IMR-90 (cell line): ENCODE measurements around the gene TTC27. TPM values are rescaled to one million over a fixed set of nuclear protein-coding genes. Genes with fewer than 3 reads are reported as not detected.

Experiments
- ATAC-seq: fragments of 200-7000 bp; cut with Tn5 transposase; 2 replicates; pipeline ENCODE4 v1.9.1; 2020; ENCODE audit warnings: low read depth, mild to moderate bottlenecking, moderate library complexity
- BruUV-seq: library from RNA; stranded (reverse); fragments of 400-500 nt; replicated peaks from 2 replicates; lab custom pipeline; 2021; lab: Mats Ljungman, UMichigan
- CTCF ChIA-PET: fragments of 300-600 bp; formaldehyde crosslinking; extraction: SDS; loops from one replicate; lab custom pipeline; 2021; ENCODE audit warnings: antibody characterized with exemption; lab: Yijun Ruan, JAX
- POLR2A ChIA-PET: fragments of 300-600 bp; sonication (Branson Sonifier 250); formaldehyde crosslinking; loops from one replicate; lab custom pipeline; 2022; ENCODE audit warnings: antibody characterized with exemption; ENCODE audit not compliant: unreplicated experiment; lab: Charles Lee
- DNase-seq: peaks from one replicate; pipeline ENCODE4 v3.0.0; 2013
- H2AFZ ChIP-seq: replicated peaks from 2 replicates; pipeline ENCODE3; 2013; ENCODE audit warnings: low read length, mild to moderate bottlenecking; ENCODE audit not compliant: poor library complexity
- H2AK5ac ChIP-seq: 2 replicates; pipeline ENCODE4 v1.6.1; 2013; ENCODE audit warnings: low read depth, low read length, inconsistent platforms
- H2AK9ac ChIP-seq: replicated peaks from 2 replicates; pipeline ENCODE3; 2013; ENCODE audit warnings: mild to moderate bottlenecking, low read depth, low read length, moderate library complexity; ENCODE audit not compliant: poor library complexity
- H2BK120ac ChIP-seq: 2 replicates; pipeline ENCODE4 v1.6.1; 2013; ENCODE audit warnings: low read depth, low read length, inconsistent platforms
- H2BK15ac ChIP-seq: 3 replicates; pipeline ENCODE4 v1.6.1; 2013; ENCODE audit warnings: low read depth, low read length, inconsistent platforms
- H2BK20ac ChIP-seq: 2 replicates; pipeline ENCODE4 v1.6.1; 2013; ENCODE audit warnings: low read depth, mild to moderate bottlenecking, inconsistent platforms, low read length, moderate library complexity
- H2BK5ac ChIP-seq: 2 replicates; pipeline ENCODE4 v1.6.1; 2013; ENCODE audit warnings: mild to moderate bottlenecking, low read depth, low read length, inconsistent platforms; ENCODE audit not compliant: poor library complexity, severe bottlenecking
- H3K14ac ChIP-seq: replicated peaks from 2 replicates; pipeline ENCODE4 v1.6.1; 2013; ENCODE audit warnings: low read depth, low read length, inconsistent platforms
- H3K18ac ChIP-seq: 2 replicates; pipeline ENCODE4 v1.6.1; 2013; ENCODE audit warnings: low read depth, low read length, control low read depth
- H3K23ac ChIP-seq: 2 replicates; pipeline ENCODE4 v1.6.1; 2013; ENCODE audit warnings: low read depth, low read length, inconsistent platforms
- H3K27ac ChIP-seq: 2 replicates; pipeline ENCODE4 v1.5.1; 2013; ENCODE audit warnings: mild to moderate bottlenecking, control low read depth, low read length; ENCODE audit not compliant: insufficient read depth
- H3K27me3 ChIP-seq: 2 replicates; pipeline ENCODE4 v1.6.1; 2013; ENCODE audit warnings: low read length; ENCODE audit not compliant: control insufficient read depth, insufficient read depth
- H3K36me3 ChIP-seq: 2 replicates; pipeline ENCODE4 v1.6.1; 2013; ENCODE audit warnings: low read length, mixed read lengths; ENCODE audit not compliant: control insufficient read depth, insufficient read depth
- H3K4ac ChIP-seq: 2 replicates; pipeline ENCODE4 v1.6.1; 2013; ENCODE audit warnings: low read depth, low read length, inconsistent platforms
- H3K4me1 ChIP-seq: 2 replicates; pipeline ENCODE4 v1.6.1; 2013; ENCODE audit warnings: low read length, mixed read lengths; ENCODE audit not compliant: control insufficient read depth, insufficient read depth
- H3K4me2 ChIP-seq: 2 replicates; pipeline ENCODE4 v1.6.1; 2013; ENCODE audit warnings: low read depth, mild to moderate bottlenecking, control low read depth, low read length, moderate library complexity
- H3K4me3 ChIP-seq: 2 replicates; pipeline ENCODE4 v1.5.1; 2013; ENCODE audit warnings: low read depth, mild to moderate bottlenecking, control low read depth, low read length, moderate library complexity; ENCODE audit not compliant: insufficient read depth
- H3K56ac ChIP-seq: 2 replicates; pipeline ENCODE4 v1.6.1; 2013; ENCODE audit warnings: low read length, inconsistent platforms; ENCODE audit not compliant: insufficient read depth; ENCODE audit errors: extremely low read depth
- H3K79me1 ChIP-seq, 2 experiments: 2 replicates each; pipeline ENCODE4 v1.6.1; 2013; ENCODE audit warnings: low read length in 2 of 2, inconsistent platforms in 1 of 2, low read depth in 1 of 2
- H3K9ac ChIP-seq: 2 replicates; pipeline ENCODE4 v1.6.1; 2013; ENCODE audit warnings: low read depth, low read length, control low read depth
- H3K9me1 ChIP-seq: 2 replicates; pipeline ENCODE4 v1.6.1; 2013; ENCODE audit warnings: low read length, inconsistent platforms; ENCODE audit not compliant: insufficient read depth
- H3K9me3 ChIP-seq: 2 replicates; pipeline ENCODE4 v1.6.1; 2013; ENCODE audit warnings: low read length; ENCODE audit not compliant: control insufficient read depth, insufficient read depth
- H4K20me1 ChIP-seq: 2 replicates; pipeline ENCODE4 v1.6.1; 2013; ENCODE audit warnings: low read length, inconsistent platforms; ENCODE audit not compliant: insufficient read depth
- H4K5ac ChIP-seq: 2 replicates; pipeline ENCODE4 v1.6.1; 2013; ENCODE audit warnings: mild to moderate bottlenecking, low read depth, low read length, control low read depth
- H4K8ac ChIP-seq, 2 experiments: 2 replicates each; pipeline ENCODE4 v1.6.1; 2013; ENCODE audit warnings: low read depth in 2 of 2, low read length in 2 of 2, control low read depth in 1 of 2, inconsistent platforms in 1 of 2
- H4K91ac ChIP-seq: 2 replicates; pipeline ENCODE4 v1.6.1; 2013; ENCODE audit warnings: low read depth, low read length, inconsistent platforms; ENCODE audit not compliant: insufficient read depth
- BHLHE40 ChIP-seq: fragments of 150-350 bp; IDR thresholded peaks from 2 replicates; pipeline ENCODE4 v1.6.1; 2016; ENCODE audit warnings: mild to moderate bottlenecking, low read depth, low read length
- POLR2A ChIP-seq: IDR thresholded peaks from 2 replicates; pipeline ENCODE4 v1.6.1; 2012; ENCODE audit warnings: mild to moderate bottlenecking, low read depth, low read length
- RFX5 ChIP-seq: IDR thresholded peaks from 2 replicates; pipeline ENCODE4 v1.8.0; 2012; ENCODE audit warnings: low read depth, mild to moderate bottlenecking, low read length, moderate library complexity
- WGBS, 2 experiments: methylation state at CpG; one replicate each; pipeline versions ENCODE4 v1.1.5 to v1.1.7; 2013; ENCODE audit warnings: missing lambda C conversion rate in 2 of 2; ENCODE audit not compliant: insufficient read length in 1 of 2; ENCODE audit errors: extremely low coverage in 2 of 2; 5-methylcytosine and 5-hydroxymethylcytosine counted together
- dilution Hi-C: fragments of 300-500 bp; cut with HindIII; formaldehyde crosslinking; loops from one replicate; pipeline ENCODE4 v1.14.3; 2018; ENCODE audit warnings: low sequenced_read_pairs; ENCODE audit not compliant: unreplicated experiment
- in situ Hi-C: fragments of 300-500 bp; cut with MboI; formaldehyde crosslinking; loops from 3 replicates; pipeline ENCODE4 v1.14.3; 2019; ENCODE audit warnings: low sequenced_read_pairs, inconsistent platforms, mixed read lengths
- intact Hi-C: fragments of 100-400 bp; cut with micrococcal nuclease; formaldehyde crosslinking; loops from 2 replicates; pipeline ENCODE4 v1.10.0; 2022
- polyA plus RNA-seq, 3 experiments: library from polyadenylated mRNA; depleted of rRNA; stranded (reverse); fragments of >200 nt; gene quantifications; 2 replicates each; pipeline ENCODE4 v1.2.3, GENCODE V29; 2012; ENCODE audit warnings: low replicate concordance in 1 of 3
- total RNA-seq: library from RNA; depleted of rRNA; stranded (reverse); fragments of >200 nt; gene quantifications from 2 replicates; pipeline ENCODE4 v1.2.3, GENCODE V29; 2012
- TF ChIP-seq, protein P1 (sequence below): conservative IDR thresholded peaks from 2 replicates; pipeline ENCODE4 v1.5.1; 2012; ENCODE audit warnings: mild to moderate bottlenecking, low read depth, low read length, improper control_type of control experiment

The TTC27 gene
- total and polyA plus RNA-seq, 2 of the 4 experiments (the other 2 are of a cell fraction), result 12.7 to 30.5 TPM

DNA sequence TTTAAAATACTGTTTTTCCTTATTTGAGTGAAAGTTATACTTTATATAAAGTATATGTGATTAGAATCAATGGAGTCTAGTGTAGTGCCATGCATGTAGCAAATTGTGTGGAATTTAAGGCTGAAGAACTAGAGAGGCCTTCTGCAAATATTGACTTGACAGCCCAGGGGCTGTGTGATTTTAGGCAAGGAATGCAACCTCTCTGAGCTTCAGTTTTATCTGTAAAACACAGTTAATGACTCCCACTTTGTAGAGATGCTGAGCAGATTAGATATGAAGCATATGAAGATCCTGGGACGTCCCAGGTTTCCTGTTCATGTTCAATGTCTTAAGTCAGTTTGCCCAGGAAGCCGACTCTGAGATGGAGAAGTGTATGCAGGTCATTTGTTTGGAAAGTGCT lies 235.5 kb downstream of the TTC27 start:
- DNase-seq (no peak), ATAC-seq (no peak)
- Histone ChIP-seq H2BK15ac (peak overlapping the region; percentile 87; the same call in 2 of the 3 replicates), H4K91ac (peak overlapping the region; percentile 98), H4K5ac (peak overlapping the region; percentile 83), H2BK20ac (peak overlapping the region; percentile 98), H3K27ac (peak overlapping the region; percentile 94; the same call in 1 of the 2 replicates), H3K4me3 (no peak overlapping the region), H3K14ac (peak overlapping the region; percentile 91), H2AFZ (peak overlapping the region; percentile 73), H2AK9ac (peak overlapping the region; percentile 8), H3K9me3 (no peaks in the 10 kb centered on the region), H3K36me3 (no peaks in the 10 kb centered on the region), H3K4me1 (peaks cover 16% of the 10 kb centered on the region), H3K27me3 (no peaks in the 10 kb centered on the region), H4K20me1 (no peaks in the 10 kb centered on the region), H3K4ac (peak overlapping the region; percentile 93), H3K79me1 (no peaks in the 10 kb centered on the region), H3K56ac (peak overlapping the region; percentile 88; the same call in 1 of the 2 replicates), H3K9ac (peak overlapping the region; percentile 2; the same call in 1 of the 2 replicates), H4K8ac (peak overlapping the region; percentile 56 to 92; a peak in 3 of 4 replicates), H3K4me2 (no peak overlapping the region), H2BK5ac (peak overlapping the region; percentile 98), H3K9me1 (peaks cover 11% of the 10 kb centered on the region), H3K23ac (peak overlapping the region; percentile 94), H2BK120ac (peak overlapping the region; percentile 94), H3K18ac (peak overlapping the region; percentile 13), H2AK5ac (peak overlapping the region; percentile 88)
- no peak for TF ChIP-seq RFX5
- no peak for TF ChIP-seq BHLHE40
- TF ChIP-seq, protein P1, sequence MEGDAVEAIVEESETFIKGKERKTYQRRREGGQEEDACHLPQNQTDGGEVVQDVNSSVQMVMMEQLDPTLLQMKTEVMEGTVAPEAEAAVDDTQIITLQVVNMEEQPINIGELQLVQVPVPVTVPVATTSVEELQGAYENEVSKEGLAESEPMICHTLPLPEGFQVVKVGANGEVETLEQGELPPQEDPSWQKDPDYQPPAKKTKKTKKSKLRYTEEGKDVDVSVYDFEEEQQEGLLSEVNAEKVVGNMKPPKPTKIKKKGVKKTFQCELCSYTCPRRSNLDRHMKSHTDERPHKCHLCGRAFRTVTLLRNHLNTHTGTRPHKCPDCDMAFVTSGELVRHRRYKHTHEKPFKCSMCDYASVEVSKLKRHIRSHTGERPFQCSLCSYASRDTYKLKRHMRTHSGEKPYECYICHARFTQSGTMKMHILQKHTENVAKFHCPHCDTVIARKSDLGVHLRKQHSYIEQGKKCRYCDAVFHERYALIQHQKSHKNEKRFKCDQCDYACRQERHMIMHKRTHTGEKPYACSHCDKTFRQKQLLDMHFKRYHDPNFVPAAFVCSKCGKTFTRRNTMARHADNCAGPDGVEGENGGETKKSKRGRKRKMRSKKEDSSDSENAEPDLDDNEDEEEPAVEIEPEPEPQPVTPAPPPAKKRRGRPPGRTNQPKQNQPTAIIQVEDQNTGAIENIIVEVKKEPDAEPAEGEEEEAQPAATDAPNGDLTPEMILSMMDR, result no peak
- TF ChIP-seq POLR2A, result no peak
- intact Hi-C loops, result loop anchor here (5.0 kb wide), 4 partner anchors 66 to 274 kb away; partner anchors contain the start of gene LTBP1
- ChIA-PET POLR2A (no interaction called here), CTCF (no interaction called here)
- dilution Hi-C loops, result no loop called here
- 100% methylated on average over 1 of the region's 2 CpGs; no CpG with 5 or more reads in 1 of the 2 experiments for WGBS, 2 experiments
- in situ Hi-C loops, result no loop called here
- BruUV-seq, result no TSS peak
